Heart left ventricle (tissue), 16 donors: Measurements from ENCODE around the gene HDAC4. TPM values are rescaled to one million over a fixed set of nuclear protein-coding genes. Genes with fewer than 3 reads are reported as not detected.
A peak's percentile ranks its signal among the peaks of the same experiment; 100 is the strongest.

Source experiments
- ATAC-seq, 4 donors: fragments of 200-7000 bp; cut with Tn5 transposase; one replicate each; pipeline ENCODE4 v1.9.1; 2020 to 2022; ENCODE audit warnings: moderate library complexity in 4 of 4, mild to moderate bottlenecking in 3 of 4, moderate number of reproducible peaks in 1 of 4
- DNase-seq, 5 donors: peaks; one replicate each; pipeline ENCODE4 v3.0.0-alpha.2; 2020
- H3K27ac ChIP-seq, 12 donors: fragments of 200-600 bp; sonication (generic) in 4 of 12; one replicate each; pipeline versions ENCODE4 v1.5.0 to v1.8.0; 2016 to 2022; ENCODE audit warnings: mild to moderate bottlenecking in 2 of 12
- H3K27me3 ChIP-seq, 9 donors: fragments of 200-600 bp; sonication (generic) in 2 of 9; one replicate each; pipeline versions ENCODE4 v1.5.1 to v1.8.0; 2016 to 2022; ENCODE audit warnings: mild to moderate bottlenecking in 3 of 9
- H3K36me3 ChIP-seq, 9 donors: fragments of 200-600 bp; sonication (generic) in 2 of 9; one replicate each; pipeline versions ENCODE4 v1.5.0 to v1.8.0; 2018 to 2022; ENCODE audit warnings: mild to moderate bottlenecking in 2 of 9
- H3K4me1 ChIP-seq, 12 donors: fragments of 200-600 bp; sonication (generic) in 4 of 12; one replicate each; pipeline versions ENCODE4 v1.5.0 to v1.8.0; 2016 to 2022; ENCODE audit warnings: mild to moderate bottlenecking in 3 of 12
- H3K4me3 ChIP-seq, 12 donors: fragments of 200-600 bp; sonication (generic) in 4 of 12; one replicate each; pipeline versions ENCODE4 v1.5.0 to v1.8.0; 2017 to 2022; ENCODE audit warnings: mild to moderate bottlenecking in 9 of 12, moderate library complexity in 4 of 12
- H3K9me3 ChIP-seq, 12 donors: fragments of 200-600 bp; sonication (generic) in 4 of 12; one replicate each; pipeline versions ENCODE4 v1.5.0 to v1.8.0; 2016 to 2022; ENCODE audit warnings: mild to moderate bottlenecking in 1 of 12
- CTCF ChIP-seq, 12 donors: fragments of 200-600 bp; sonication (generic) in 4 of 12; IDR thresholded peaks; one replicate each; pipeline versions ENCODE4 v1.5.0 to v1.8.0; 2018 to 2022; ENCODE audit warnings: antibody characterized with exemption in 12 of 12, mild to moderate bottlenecking in 5 of 12
- POLR2A ChIP-seq, 2 donors: fragments of 450-650 bp; IDR thresholded peaks; one replicate each; pipeline ENCODE4 v1.6.1; 2017; ENCODE audit warnings: antibody characterized with exemption in 2 of 2, mild to moderate bottlenecking in 2 of 2, moderate library complexity in 2 of 2
- WGBS, 4 donors: extraction: QIAGEN DNeasy Blood & Tissue Kit in 2 of 4; methylation state at CpG; one replicate each; pipeline versions ENCODE4 v1.1.5 to v1.1.7; 2013 to 2018; 5-methylcytosine and 5-hydroxymethylcytosine counted together
- intact Hi-C, 10 donors: fragments of 100-400 bp; cut with DNase I; formaldehyde crosslinking; loops; one replicate each; pipeline versions ENCODE4 v1.11.1 to v1.14.2; 2022
- polyA plus RNA-seq, 2 donors: library from polyadenylated mRNA; stranded (reverse); fragments of 200-250 nt; gene quantifications; one replicate each; pipeline ENCODE4 v1.2.3, GENCODE V29; 2013
- total RNA-seq, 9 donors: library from RNA; depleted of rRNA in 2 of 9; stranded (reverse); fragments of >200 nt in 2 of 9; fragmentation: NEBNext Ultra II Directional in 3 of 9; extraction: Animal tissue kit (Norgen Biotek cat#: 25700) in 3 of 9; gene quantifications; one replicate each; pipeline versions ENCODE4 v1.1.0 to v1.2.4, GENCODE V29; 2016 to 2023
- donor health status: ischemic (EF 13 %, LVEDD 7.1; RV severe dilation, severe dysfunction).
- donor health status: healthy with polysubstance abuse.
- donor health status: DM: no; HTN: yes; CAD: no.
- donor health status: DM: no; HTN: no; CAD: no.
- donor health status: ischemic (EF 25% LVEDD 6.9; RV normal size, moderate dysfunction).
- donor health status: ischemic (EF 25% LVEDD 5.7; RV mildly dilated, moderate dysfunction).
- donor health status: healthy.
- donor health status: DM: yes; HTN: yes; CAD: no.
- donor health status: ischemic (EF 35%, LVEDD 5.7; RV mildly dilated, moderate dysfunction).
- donor health status: nonischemic (EF 11% LVEDD 7.7; RV severe dilation, severe dysfunction).
- donor health status: DM: yes; HTN: yes; CAD: no.
- donor health status: PGD.
- donor health status: ischemic (EF 29% LVEDD 5.4; RV normal size, mild dysfunction).
- donor health status: nonischemic (EF 23%, LVEDD 6.1; RV moderate dilation, normal function).

Gene HDAC4
- total and polyA plus RNA-seq, 11 donors, result 13.9 to 37.6 (median 27.5) TPM

- Histone ChIP-seq H3K27me3 (no peaks in the 10 kb centered on the region), H3K9me3 (peaks cover 0 to 3% (median 0%) of the 10 kb centered on the region in 12 donors), H3K4me3 (no peak overlapping the region), H3K36me3 (peaks cover 0 to 69% (median 30%) of the 10 kb centered on the region in 9 donors), H3K4me1 (peaks cover 0 to 15% (median 5%) of the 10 kb centered on the region in 12 donors), H3K27ac (no peak overlapping the region)
- DNase-seq, result peak in 3 of 5 donors; percentile 11 to 39 (median 11)
- ATAC-seq, result no peak
- TF ChIP-seq POLR2A (IDR thresholded peaks at IDR 0.05) (no peak), CTCF (IDR thresholded peaks at IDR 0.05) (no peak)
- intact Hi-C loops, result no loop called here
- 79 to 86% (median 84%) methylated on average over 15 of the region's 15 CpGs for WGBS, 4 donors
These were observed 218.8 kb downstream of the HDAC4 start for GRCh38 chr2:239181903-239182581.

- peak; percentile 68 to 73 (median 72) for ATAC-seq
- peaks cover 0 to 62% (median 24%) of the 10 kb centered on the region in 9 donors for H3K36me3 ChIP-seq
- WGBS, 4 donors, result 62 to 79% (median 74%) methylated on average over 12 to 21 of the region's 21 CpGs
These were observed 219.5 kb downstream of the HDAC4 start for GRCh38 chr2:239181074-239181902.

GRCh38 chr2:239180526-239181073, 220.2 kb downstream of the HDAC4 start:
- TF ChIP-seq POLR2A (IDR thresholded peaks at IDR 0.05) (no peak), CTCF (IDR thresholded peaks at IDR 0.05) (no peak)
- H3K4me1 ChIP-seq, result peaks cover 0 to 15% (median 5%) of the 10 kb centered on the region in 12 donors
- H3K4me3 ChIP-seq, result no peak overlapping the region
- H3K36me3 ChIP-seq, result peaks cover 0 to 58% (median 22%) of the 10 kb centered on the region in 9 donors
- DNase-seq (peak in 2 of 5 donors; percentile 9 to 47), ATAC-seq (no peak)
- WGBS, 4 donors, result 97 to 98% (median 98%) methylated on average over 12 to 14 of the region's 14 CpGs
- no peaks in the 10 kb centered on the region for H3K27me3 ChIP-seq
- peaks cover 0 to 10% (median 0%) of the 10 kb centered on the region in 12 donors for H3K9me3 ChIP-seq
- intact Hi-C loops, result no loop called here
- no peak overlapping the region for H3K27ac ChIP-seq

More at GRCh38 chr2:239181074-239181902, 219.5 kb downstream of the HDAC4 start:
- Histone ChIP-seq H3K4me3 (no peak overlapping the region), H3K27ac (peak overlapping the region in 3 of 12 donors; percentile 23 to 55 (median 29)), H3K4me1 (peaks cover 0 to 15% (median 5%) of the 10 kb centered on the region in 12 donors), H3K27me3 (no peaks in the 10 kb centered on the region), H3K9me3 (peaks cover 0 to 10% (median 0%) of the 10 kb centered on the region in 12 donors)
- intact Hi-C loops, result no loop called here
- TF ChIP-seq POLR2A (IDR thresholded peaks at IDR 0.05) (no peak), CTCF (IDR thresholded peaks at IDR 0.05) (no peak)
- peak in 2 of 5 donors; percentile 56 to 63 for DNase-seq
